SK-N-SH (cell line): ENCODE results near the gene ANKS1B. TPM values are rescaled to one million over a fixed set of nuclear protein-coding genes. Genes with fewer than 3 reads are reported as not detected.

Experiments
- CTCF ChIA-PET: fragments of 300-600, 350-600 bp; formaldehyde crosslinking; extraction: SDS; loops from one replicate; lab custom pipeline; 2021; lab: Yijun Ruan, JAX
- POLR2A ChIA-PET: fragments of 350-600 bp; sonication (Branson Sonifier 250); formaldehyde crosslinking; extraction: SDS; loops from one replicate; lab custom pipeline; 2020; ENCODE audit warnings: antibody characterized with exemption, inconsistent platforms; lab: Yijun Ruan, JAX
- DNase-seq: peaks from one replicate; pipeline ENCODE4 v3.0.0; 2012
- H2AFZ ChIP-seq: fragments of 200-600 bp; sonication (generic); 2 replicates; pipeline ENCODE4 v1.8.1; 2016; ENCODE audit warnings: antibody characterized with exemption, mild to moderate bottlenecking, low read depth
- H3F3A ChIP-seq: fragments of 200-600 bp; sonication (generic); replicated peaks from 2 replicates; pipeline ENCODE3; 2016; ENCODE audit warnings: antibody characterized with exemption, mild to moderate bottlenecking; ENCODE audit not compliant: insufficient read depth
- H3K27ac ChIP-seq, 2 experiments: fragments of 200-500 bp in 1 of 2; fragments of 200-600 bp in 1 of 2; sonication (Bioruptor generic) in 1 of 2; sonication (generic), shearing (Covaris generic) in 1 of 2; 2 replicates each; pipeline versions ENCODE4 v1.5.1 to v1.6.1; 2014 to 2016; ENCODE audit warnings: low read depth in 2 of 2, inconsistent platforms in 1 of 2, low read length in 1 of 2, mild to moderate bottlenecking in 1 of 2, mixed read lengths in 1 of 2
- H3K27me3 ChIP-seq: fragments of 200-600 bp; sonication (generic), shearing (Covaris generic); 2 replicates; pipeline ENCODE4 v1.6.1; 2016; ENCODE audit warnings: mixed run types; ENCODE audit not compliant: insufficient read depth
- H3K36me3 ChIP-seq, 2 experiments: fragments of 200-500 bp in 1 of 2; fragments of 200-600 bp in 1 of 2; sonication (Bioruptor generic) in 1 of 2; sonication (generic) in 1 of 2; replicated peaks in 1 of 2; 2 replicates each; pipeline versions ENCODE3 to v1.5.1; 2014 to 2016; ENCODE audit warnings: low read length in 1 of 2, mild to moderate bottlenecking in 1 of 2; ENCODE audit not compliant: insufficient read depth in 2 of 2, control insufficient read depth in 1 of 2
- H3K4me1 ChIP-seq, 2 experiments: fragments of 200-500 bp in 1 of 2; fragments of 200-600 bp in 1 of 2; sonication (Bioruptor generic) in 1 of 2; sonication (generic), shearing (Covaris generic) in 1 of 2; 2 replicates each; pipeline versions ENCODE4 v1.5.1 to v1.6.1; 2014 to 2016; ENCODE audit warnings: low read depth in 1 of 2, low read length in 1 of 2, mixed run types in 1 of 2; ENCODE audit not compliant: insufficient read depth in 2 of 2, control insufficient read depth in 1 of 2
- H3K4me2 ChIP-seq: fragments of 200-600 bp; sonication (generic), shearing (Covaris generic); 2 replicates; pipeline ENCODE4 v1.6.1; 2017; ENCODE audit warnings: mixed run types
- H3K4me3 ChIP-seq, 2 experiments: fragments of 200-500 bp in 1 of 2; fragments of 200-600 bp in 1 of 2; sonication (Bioruptor generic) in 1 of 2; sonication (generic), shearing (Covaris generic) in 1 of 2; 2 replicates each; pipeline versions ENCODE4 v1.5.1 to v1.8.1; 2014 to 2016; ENCODE audit warnings: low read depth in 2 of 2, inconsistent platforms in 1 of 2, low read length in 1 of 2, mild to moderate bottlenecking in 1 of 2, mixed read lengths in 1 of 2, moderate library complexity in 1 of 2
- H3K79me2 ChIP-seq: fragments of 200-600 bp; sonication (generic); 2 replicates; pipeline ENCODE4 v1.8.1; 2017; ENCODE audit warnings: mild to moderate bottlenecking; ENCODE audit not compliant: insufficient read depth
- H3K9ac ChIP-seq: fragments of 200-600 bp; sonication (generic); 2 replicates; pipeline ENCODE4 v1.6.1; 2017; ENCODE audit warnings: mixed run types
- H3K9me2 ChIP-seq: fragments of 200-600 bp; sonication (generic); 2 replicates; pipeline ENCODE4 v1.6.1; 2017; ENCODE audit warnings: mixed run types
- H3K9me3 ChIP-seq: fragments of 200-600 bp; sonication (generic); 2 replicates; pipeline ENCODE4 v1.6.1; 2017; ENCODE audit warnings: mixed run types, mild to moderate bottlenecking, moderate library complexity
- H4K20me1 ChIP-seq: fragments of 200-600 bp; sonication (generic); 2 replicates; pipeline ENCODE4 v1.6.1; 2017; ENCODE audit warnings: mild to moderate bottlenecking, mixed run types; ENCODE audit not compliant: insufficient read depth
- ELF1 ChIP-seq: IDR thresholded peaks from 2 replicates; pipeline ENCODE4 v1.4.0; 2012
- EP300 ChIP-seq, 2 experiments: IDR thresholded peaks; 2 replicates each; pipeline versions ENCODE4 v1.4.0 to v1.6.1; 2012; ENCODE audit warnings: borderline replicate concordance in 1 of 2, low read depth in 1 of 2, low read length in 1 of 2
- EZH2phosphoT487 ChIP-seq: fragments of 200-600 bp; sonication (generic); IDR thresholded peaks from 2 replicates; pipeline ENCODE4 v1.6.1; 2017; ENCODE audit warnings: low read depth, mixed run types, mild to moderate bottlenecking, antibody characterized with exemption, moderate library complexity, borderline replicate concordance
- FOSL2 ChIP-seq: IDR thresholded peaks from 2 replicates; pipeline ENCODE4 v1.4.0; 2012; ENCODE audit warnings: low read depth, mild to moderate bottlenecking, moderate library complexity, borderline replicate concordance
- GABPA ChIP-seq: IDR thresholded peaks from 2 replicates; pipeline ENCODE4 v1.4.0; 2012; ENCODE audit warnings: low read depth, mild to moderate bottlenecking
- GATA2 ChIP-seq: sonication (generic); formaldehyde crosslinking; IDR thresholded peaks from 2 replicates; pipeline ENCODE4 v1.5.0; 2020; ENCODE audit warnings: mild to moderate bottlenecking, missing genetic modification reagents
- MAX ChIP-seq: IDR thresholded peaks from 2 replicates; pipeline ENCODE4 v1.4.0; 2012; ENCODE audit warnings: low read depth
- NFIC ChIP-seq: IDR thresholded peaks from 2 replicates; pipeline ENCODE4 v1.4.0; 2012; ENCODE audit warnings: borderline replicate concordance
- PBX3 ChIP-seq: IDR thresholded peaks from 2 replicates; pipeline ENCODE4; 2012
- RAD21 ChIP-seq: IDR thresholded peaks from 2 replicates; pipeline ENCODE4 v1.6.1; 2012; ENCODE audit warnings: mild to moderate bottlenecking, low read length
- RCOR1 ChIP-seq: fragments of 150-350 bp; IDR thresholded peaks from 2 replicates; pipeline ENCODE4 v1.6.1; 2017; ENCODE audit warnings: antibody characterized with exemption, low read length
- REST ChIP-seq: IDR thresholded peaks from 2 replicates; pipeline ENCODE4 v1.6.1; 2012; ENCODE audit warnings: mild to moderate bottlenecking, low read depth, low read length, moderate library complexity
- TAF1 ChIP-seq: IDR thresholded peaks from 2 replicates; pipeline ENCODE4 v1.6.1; 2012; ENCODE audit warnings: low read depth, mild to moderate bottlenecking, low read length, moderate library complexity, borderline replicate concordance
- YY1 ChIP-seq: IDR thresholded peaks from 2 replicates; pipeline ENCODE4 v1.4.0; 2012; ENCODE audit warnings: low read depth, mild to moderate bottlenecking
- WGBS: methylation state at CpG from one replicate; pipeline ENCODE4 v1.1.6; 2017; ENCODE audit warnings: low lambda C conversion rate; 5-methylcytosine and 5-hydroxymethylcytosine counted together
- polyA plus RNA-seq, 3 experiments: library from polyadenylated mRNA; depleted of rRNA; stranded (reverse); fragments of >200 nt; gene quantifications; 2 replicates each; pipeline ENCODE4 v1.2.3, GENCODE V29; 2012

Gene ANKS1B
- polyA plus RNA-seq, 1 of the 3 experiments (the other 2 are of a cell fraction), result 1.8 TPM

DNA sequence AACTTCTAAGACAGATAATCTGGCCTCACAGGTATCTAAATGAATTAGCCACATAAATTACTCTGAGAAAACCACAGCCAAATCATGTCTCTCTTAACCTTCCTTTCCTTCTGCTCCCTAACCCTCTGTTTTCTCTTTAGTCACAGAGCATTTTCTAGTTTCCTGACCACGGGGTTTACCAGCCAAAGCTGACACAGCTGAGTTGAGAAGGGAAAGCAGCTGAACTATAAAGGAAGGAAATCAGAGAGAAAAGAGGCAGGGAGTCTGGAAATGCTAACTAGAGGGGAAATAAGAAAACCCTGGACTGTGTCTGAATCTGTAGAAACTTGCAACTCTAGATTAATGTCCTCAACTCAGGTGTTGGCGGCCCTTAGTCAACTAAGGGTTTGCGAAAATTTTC lies 24.4 kb downstream of the ANKS1B start:
- no peak overlapping the region for H3K4me3 ChIP-seq
- TF ChIP-seq PBX3, result no peak
- no peak for TF ChIP-seq MAX
- no peak for TF ChIP-seq GATA2 (CRISPR knock-in tag)
- no peak for TF ChIP-seq EP300 (IDR thresholded peaks at IDR 0.05; ENCODE audit: borderline replicate concordance in 1 of 2, low read depth in 1 of 2, low read length in 1 of 2)
- no peak for TF ChIP-seq EZH2phosphoT487
- TF ChIP-seq RCOR1, result no peak
- TF ChIP-seq FOSL2, result no peak
- TF ChIP-seq YY1, result no peak
- no peak for TF ChIP-seq GABPA
- H3K9me3 ChIP-seq, result no peaks in the 10 kb centered on the region
- H3F3A ChIP-seq, result no peaks in the 10 kb centered on the region
- H3K4me2 ChIP-seq, result no peak overlapping the region
- H3K4me1 ChIP-seq, result peaks cover 6 to 9% of the 10 kb centered on the region in 2 experiments; a peak in 3 of 4 replicates
- no peak overlapping the region for H2AFZ ChIP-seq
- peak; percentile 16 for DNase-seq
- no peaks in the 10 kb centered on the region for H3K79me2 ChIP-seq
- no peaks in the 10 kb centered on the region for H4K20me1 ChIP-seq
- no peak overlapping the region for H3K9ac ChIP-seq
- no peaks in the 10 kb centered on the region for H3K36me3 ChIP-seq
- H3K27me3 ChIP-seq, result no peaks in the 10 kb centered on the region
- 74% methylated on average over 3 of the region's 3 CpGs for whole genome bisulfite sequencing
- H3K27ac ChIP-seq, result peak overlapping the region in 1 of 2 experiments; percentile 51; a peak in 1 of 4 replicates
- no peaks in the 10 kb centered on the region for H3K9me2 ChIP-seq
- ChIA-PET POLR2A (no interaction called here), CTCF (no interaction called here)

DNA sequence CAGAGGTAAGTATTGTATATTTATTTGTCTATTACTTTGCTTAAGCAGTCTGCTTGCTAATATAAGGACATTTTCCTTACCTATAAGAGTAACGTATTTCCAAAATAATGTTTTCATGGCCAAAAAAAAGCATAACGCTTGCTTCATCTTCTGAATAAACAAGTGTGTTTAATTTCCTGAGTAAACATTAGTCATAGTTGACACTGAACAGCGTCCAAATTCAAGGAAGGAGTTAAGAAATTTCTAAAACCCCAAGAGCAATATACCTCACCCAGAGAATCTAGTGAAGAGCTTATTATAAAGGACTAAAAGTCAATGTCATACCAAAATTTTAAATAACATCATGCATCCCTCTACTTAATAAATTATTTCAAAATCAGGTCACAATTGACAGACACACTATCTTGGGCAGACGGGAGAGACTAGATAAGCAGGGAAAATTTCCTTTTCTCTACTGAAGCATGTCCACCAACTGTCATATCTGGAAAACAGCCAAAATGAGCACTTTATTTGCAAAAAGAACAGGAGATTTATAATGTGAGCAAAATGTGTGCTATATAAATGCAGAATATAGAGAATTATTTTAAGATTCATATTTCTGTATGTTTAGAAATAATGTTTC lies 25.1 kb downstream of the ANKS1B start:
- TF ChIP-seq REST (no peak), RAD21 (no peak), TAF1 (no peak), NFIC (no peak), ELF1 (no peak), EP300 (IDR thresholded peaks at IDR 0.05; ENCODE audit: borderline replicate concordance in 1 of 2, low read depth in 1 of 2, low read length in 1 of 2) (peak in 1 of 2 experiments; percentile 26; a peak in 1 of 4 replicates)
- H2AFZ ChIP-seq, result no peak overlapping the region
- H3K9me3 ChIP-seq, result no peaks in the 10 kb centered on the region
- CTCF ChIA-PET, result no interaction called here
- peaks cover 6 to 9% of the 10 kb centered on the region in 2 experiments; a peak in 3 of 4 replicates for H3K4me1 ChIP-seq
- H3K4me3 ChIP-seq, result no peak overlapping the region
- H3K9ac ChIP-seq, result no peak overlapping the region
- no peaks in the 10 kb centered on the region for H3K79me2 ChIP-seq
- 36% methylated on average over 4 of the region's 4 CpGs for WGBS
- POLR2A ChIA-PET, result no interaction called here
- H3K27ac ChIP-seq, result no peak overlapping the region; a peak in 1 of 4 replicates
- H3K27me3 ChIP-seq, result no peaks in the 10 kb centered on the region
- H3F3A ChIP-seq, result no peaks in the 10 kb centered on the region
- DNase-seq, result peak; percentile 52
- no peaks in the 10 kb centered on the region for H4K20me1 ChIP-seq
- no peak overlapping the region for H3K4me2 ChIP-seq
- H3K36me3 ChIP-seq, result no peaks in the 10 kb centered on the region
- no peaks in the 10 kb centered on the region for H3K9me2 ChIP-seq
